Activated B cell treated with CpG ODN at 0.5 μM for 24 hours (primary cell): ENCODE results near the gene STARD3NL. TPM values are rescaled to one million over a fixed set of nuclear protein-coding genes. Genes with fewer than 3 reads are reported as not detected.
A peak's percentile ranks its signal among the peaks of the same experiment; 100 is the strongest.

Experiments
- ATAC-seq: fragments of 200-7000 bp; cut with Tn5 transposase; one replicate; pipeline ENCODE4 v1.10.0; 2021; ENCODE audit warnings: low read depth, mild to moderate bottlenecking, moderate library complexity
- CTCF ChIA-PET: fragments of 350-600 bp; sonication (Branson Sonifier 250); formaldehyde crosslinking; loops from one replicate; lab custom pipeline; 2021; ENCODE audit warnings: antibody characterized with exemption; lab: Charles Lee
- POLR2A ChIA-PET: fragments of 350-600 bp; sonication (Branson Sonifier 250); formaldehyde crosslinking; loops from one replicate; lab custom pipeline; 2021; ENCODE audit warnings: antibody characterized with exemption; lab: Charles Lee
- DNase-seq: peaks from one replicate; pipeline ENCODE4 v3.0.0; 2022
- H3K27ac Mint-ChIP-seq: one replicate; pipeline ENCODE4 v1.8.0; 2020; ENCODE audit warnings: mixed read lengths
- H3K27me3 Mint-ChIP-seq: one replicate; pipeline ENCODE4 v1.8.0; 2021; ENCODE audit warnings: mixed read lengths
- H3K36me3 Mint-ChIP-seq: one replicate; pipeline ENCODE4 v1.8.0; 2021; ENCODE audit warnings: low read depth, mixed read lengths
- H3K4me1 Mint-ChIP-seq: one replicate; pipeline ENCODE4 v1.8.0; 2021; ENCODE audit warnings: mixed read lengths
- H3K4me3 Mint-ChIP-seq: one replicate; pipeline ENCODE4 v1.8.0; 2020; ENCODE audit warnings: mild to moderate bottlenecking, mixed read lengths
- H3K9me3 Mint-ChIP-seq: one replicate; pipeline ENCODE4 v1.8.0; 2020; ENCODE audit warnings: mixed read lengths
- CTCF ChIP-seq: fragments of 200-600 bp; IDR thresholded peaks from one replicate; pipeline ENCODE4 v1.8.0; 2022; ENCODE audit warnings: antibody characterized with exemption, mild to moderate bottlenecking
- intact Hi-C: fragments of 100-400 bp; cut with micrococcal nuclease; formaldehyde crosslinking; loops from one replicate; pipeline ENCODE4 v1.15.1; 2024
- total RNA-seq: library from RNA; stranded (reverse); gene quantifications from 2 replicates; pipeline ENCODE4 v1.2.3, GENCODE V29; 2022

STARD3NL gene
- total RNA-seq = 16.2 and 17.4 TPM in 2 replicates

GRCh38 chr7:38178004-38178694 is at the start of gene STARD3NL:
STARD3NL (plus strand) TSS chr7:38178245; CDS start chr7:38207505, 29,260 bp downstream.
- peak within 1 kb of the TSS; percentile 93 for H3K27ac Mint-ChIP-seq
- H3K27me3 Mint-ChIP-seq = no peaks in the 10 kb centered on the region
- POLR2A ChIA-PET = interaction anchor here (0.7 to 1.6 kb wide), 3 partner anchors 8 to 15 kb away, joined by 3 to 6 read pairs (median 3); no protein-coding TSS in a partner anchor
- CTCF ChIA-PET = interaction anchor here (0.8 to 1.4 kb wide), 2 partner anchors 38 to 70 kb away, joined by 3 to 13 read pairs; no protein-coding TSS in a partner anchor
- ATAC-seq (peak; percentile 96), DNase-seq (peak; percentile 81)
- peaks cover 9% of the 10 kb centered on the region for H3K36me3 Mint-ChIP-seq
- intact Hi-C loops = loop anchor here (1.0 to 10.0 kb wide), 11 partner anchors 8 to 1957 kb away; partner anchors contain the start of genes ELMO1, MPLKIP, RALA and SUGCT
- no peaks in the 10 kb centered on the region for H3K9me3 Mint-ChIP-seq
- H3K4me1 Mint-ChIP-seq = peaks cover 36% of the 10 kb centered on the region
- no peak for TF ChIP-seq CTCF
- H3K4me3 Mint-ChIP-seq = peak within 1 kb of the TSS; percentile 97

- H3K9me3 Mint-ChIP-seq = no peaks in the 10 kb centered on the region
- no peak overlapping the region for H3K4me3 Mint-ChIP-seq
- TF ChIP-seq CTCF = no peak
- H3K27ac Mint-ChIP-seq = no peak overlapping the region
- CTCF ChIA-PET = no interaction called here
- POLR2A ChIA-PET = no interaction called here
- intact Hi-C loops = no loop called here
- ATAC-seq (no peak), DNase-seq (no peak)
- H3K4me1 Mint-ChIP-seq = no peaks in the 10 kb centered on the region
- H3K36me3 Mint-ChIP-seq = no peaks in the 10 kb centered on the region
- H3K27me3 Mint-ChIP-seq = peaks cover 24% of the 10 kb centered on the region
Observed at GRCh38 chr7:38129162-38129561, 48.9 kb upstream of the STARD3NL start.

- POLR2A ChIA-PET = no interaction called here
- Mint-ChIP-seq H3K4me3 (no peak overlapping the region), H3K4me1 (no peaks in the 10 kb centered on the region), H3K36me3 (no peaks in the 10 kb centered on the region), H3K9me3 (no peaks in the 10 kb centered on the region), H3K27me3 (peaks cover 24% of the 10 kb centered on the region), H3K27ac (no peak overlapping the region)
- intact Hi-C loops = no loop called here
- DNase-seq (no peak), ATAC-seq (no peak)
- CTCF ChIA-PET = no interaction called here
- no peak for TF ChIP-seq CTCF
Observed at GRCh38 chr7:38129579-38129978, 48.5 kb upstream of the STARD3NL start.

- Mint-ChIP-seq H3K36me3 (no peaks in the 10 kb centered on the region), H3K27me3 (peaks cover 6% of the 10 kb centered on the region), H3K4me1 (peaks cover 8% of the 10 kb centered on the region), H3K9me3 (no peaks in the 10 kb centered on the region), H3K4me3 (no peak overlapping the region), H3K27ac (no peak overlapping the region)
- ATAC-seq = no peak
- CTCF ChIA-PET = no interaction called here
- TF ChIP-seq CTCF = no peak
- POLR2A ChIA-PET = no interaction called here
- no peak for DNase-seq
- intact Hi-C loops = no loop called here
Observed at GRCh38 chr7:38138171-38138570, 39.9 kb upstream of the STARD3NL start.

GRCh38 chr7:38141187-38141586 is 36.9 kb upstream of the STARD3NL start:
- H3K4me3 Mint-ChIP-seq = no peak overlapping the region
- intact Hi-C loops = no loop called here
- H3K36me3 Mint-ChIP-seq = no peaks in the 10 kb centered on the region
- ChIA-PET CTCF (interaction anchor here (1.4 kb wide), 1 partner anchor 33 kb away, joined by 3 read pairs; no protein-coding TSS in a partner anchor), POLR2A (no interaction called here)
- no peak overlapping the region for H3K27ac Mint-ChIP-seq
- H3K4me1 Mint-ChIP-seq = peaks cover 8% of the 10 kb centered on the region
- DNase-seq (no peak), ATAC-seq (no peak)
- no peaks in the 10 kb centered on the region for H3K9me3 Mint-ChIP-seq
- H3K27me3 Mint-ChIP-seq = peaks cover 4% of the 10 kb centered on the region
- TF ChIP-seq CTCF = no peak
